ENCODE measurements around the gene EID3.

GRCh38 chr12:104295954-104296353, 7.6 kb upstream of the EID3 start:
- TF ChIP-seq TEAD4 (IDR thresholded peaks at IDR 0.05), result no peak
- no peak for TF ChIP-seq REST (IDR thresholded peaks at IDR 0.05; ENCODE audit: low read depth)
- TF ChIP-seq YY1 (IDR thresholded peaks at IDR 0.05; ENCODE audit: low read depth), result no peak
- TF ChIP-seq EGR1 (IDR thresholded peaks at IDR 0.05), result no peak
- no peak for TF ChIP-seq RAD21 (IDR thresholded peaks at IDR 0.05; ENCODE audit: low read depth)
- no peak for TF ChIP-seq EP300 (IDR thresholded peaks at IDR 0.05; ENCODE audit: borderline replicate concordance)
- TF ChIP-seq CREB1 (IDR thresholded peaks at IDR 0.05; ENCODE audit: low read depth), result no peak
- TF ChIP-seq USF1 (IDR thresholded peaks at IDR 0.05), result no peak
- no peak for TF ChIP-seq CEBPB (IDR thresholded peaks at IDR 0.05)
- TF ChIP-seq TAF1 (IDR thresholded peaks at IDR 0.05; ENCODE audit: low read depth), result no peak
- no peak for TF ChIP-seq MAX (IDR thresholded peaks at IDR 0.05)
- no peak for TF ChIP-seq FOXM1 (IDR thresholded peaks at IDR 0.05; ENCODE audit: borderline replicate concordance, low read depth)
- no peak for TF ChIP-seq NFIC (IDR thresholded peaks at IDR 0.05)
- TF ChIP-seq ZBTB7A (IDR thresholded peaks at IDR 0.05; ENCODE audit: low read depth), result no peak

Measured in Ishikawa (cell line).